SK-N-SH treated with all-trans-retinoic acid at 6 μM for 48 hours (cell line): ENCODE measurements around the gene PTER.

ENCODE experiments used
- OSR1 ChIP-seq: fragments of 250-450 bp; sonication (Bioruptor Pico); IDR thresholded peaks from 2 replicates; pipeline ENCODE4 v1.8.0; 2022; ENCODE audit warnings: moderate library complexity, mild to moderate bottlenecking, inconsistent platforms
- PATZ1 ChIP-seq: fragments of 250-450 bp; sonication (Bioruptor Pico); IDR thresholded peaks from 2 replicates; pipeline ENCODE4 v1.8.0; 2020; ENCODE audit warnings: mild to moderate bottlenecking, moderate library complexity, borderline replicate concordance
- PPARA ChIP-seq: fragments of 250-450 bp; sonication (Bioruptor Pico); IDR thresholded peaks from 2 replicates; pipeline ENCODE4 v1.5.0; 2020; ENCODE audit warnings: mild to moderate bottlenecking, borderline replicate concordance
- RARB ChIP-seq: fragments of 250-450 bp; sonication (Bioruptor Pico); IDR thresholded peaks from 2 replicates; pipeline ENCODE4 v1.8.0; 2021; ENCODE audit warnings: mild to moderate bottlenecking, moderate library complexity
- TSHZ2 ChIP-seq: fragments of 250-450 bp; sonication (Bioruptor Pico); IDR thresholded peaks from 2 replicates; pipeline ENCODE4 v1.5.0; 2020; ENCODE audit warnings: mild to moderate bottlenecking, moderate library complexity
- ZFP30 ChIP-seq: fragments of 450-650 bp; formaldehyde crosslinking; IDR thresholded peaks from 2 replicates; pipeline ENCODE4 v1.5.0; 2022; ENCODE audit warnings: mild to moderate bottlenecking, moderate library complexity

GRCh38 chr10:16518822-16519221 lies 82.0 kb downstream of the PTER start:
- TF ChIP-seq TSHZ2 (CRISPR knock-in tag), result no peak
- TF ChIP-seq ZFP30 (CRISPR knock-in tag), result no peak
- TF ChIP-seq PATZ1 (CRISPR knock-in tag), result no peak
- no peak for TF ChIP-seq PPARA (CRISPR knock-in tag)
- TF ChIP-seq RARB (CRISPR knock-in tag), result no peak
- no peak for TF ChIP-seq OSR1 (CRISPR knock-in tag)
